T-helper 2 cell (primary cell): Measurements from ENCODE around the gene AGFG2.
A peak's percentile ranks its signal among the peaks of the same experiment; 100 is the strongest.
"Not testable (repeated sequence)": the region's sequence is repeated elsewhere in the genome, so short reads cannot be mapped to it uniquely, and the experiment has no call there.

ENCODE experiments used
- DNase-seq, 5 experiments: peaks; one replicate each; pipeline versions ENCODE4 v3.0.0 to v3.0.0-alpha.2; 2012 to 2022
- total RNA-seq, 2 donors: gene quantifications; one replicate each; lab custom pipeline; 2026; lab: John Stamatoyannopoulos, UW

Gene AGFG2, protein sequence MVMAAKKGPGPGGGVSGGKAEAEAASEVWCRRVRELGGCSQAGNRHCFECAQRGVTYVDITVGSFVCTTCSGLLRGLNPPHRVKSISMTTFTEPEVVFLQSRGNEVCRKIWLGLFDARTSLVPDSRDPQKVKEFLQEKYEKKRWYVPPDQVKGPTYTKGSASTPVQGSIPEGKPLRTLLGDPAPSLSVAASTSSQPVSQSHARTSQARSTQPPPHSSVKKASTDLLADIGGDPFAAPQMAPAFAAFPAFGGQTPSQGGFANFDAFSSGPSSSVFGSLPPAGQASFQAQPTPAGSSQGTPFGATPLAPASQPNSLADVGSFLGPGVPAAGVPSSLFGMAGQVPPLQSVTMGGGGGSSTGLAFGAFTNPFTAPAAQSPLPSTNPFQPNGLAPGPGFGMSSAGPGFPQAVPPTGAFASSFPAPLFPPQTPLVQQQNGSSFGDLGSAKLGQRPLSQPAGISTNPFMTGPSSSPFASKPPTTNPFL
- 24.9 to 37.6 reads per million in 2 donors for total RNA-seq

DNA sequence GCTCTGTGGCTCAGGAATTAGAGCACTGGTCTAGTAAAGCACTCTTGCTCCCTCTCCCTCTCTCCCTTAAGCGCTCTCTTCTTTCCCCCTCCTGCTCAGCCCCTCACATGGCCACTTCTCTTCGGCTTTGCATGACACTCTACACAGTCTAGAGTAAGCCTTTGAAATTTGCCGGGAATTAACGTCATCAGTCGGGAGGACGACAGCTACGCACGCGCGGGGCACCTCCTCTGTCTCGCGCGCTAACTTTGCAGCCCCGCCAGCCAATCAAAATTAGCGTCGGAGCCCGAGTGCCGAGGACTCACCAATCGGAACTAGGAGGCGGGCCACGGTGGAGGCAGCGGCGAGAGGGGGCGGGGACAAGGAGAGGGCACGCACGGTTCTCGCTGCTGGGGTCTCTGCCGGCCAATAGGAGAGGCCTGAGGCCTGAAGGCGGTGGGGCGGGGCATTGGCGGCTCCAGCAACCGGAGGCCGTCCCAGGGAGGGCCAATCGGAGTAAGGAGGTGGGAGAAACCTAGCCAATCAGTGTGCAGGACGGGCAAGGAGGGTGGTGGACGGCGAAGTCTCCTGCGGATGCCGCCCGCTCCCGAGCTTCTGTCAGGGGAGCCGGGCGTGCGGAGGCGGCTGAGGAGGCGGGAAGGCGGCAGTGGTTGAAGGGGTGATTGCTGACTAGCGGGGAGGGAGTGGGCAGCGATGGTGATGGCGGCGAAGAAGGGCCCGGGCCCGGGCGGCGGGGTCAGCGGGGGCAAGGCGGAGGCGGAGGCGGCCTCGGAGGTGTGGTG is at the start of gene AGFG2:
Gene AGFG2, plus strand, starts transcription at position 550 of the 782 bp plus-strand sequence. Its CDS starts 144 bp downstream, at position 694.
- peak; percentile 100 for DNase-seq

DNA sequence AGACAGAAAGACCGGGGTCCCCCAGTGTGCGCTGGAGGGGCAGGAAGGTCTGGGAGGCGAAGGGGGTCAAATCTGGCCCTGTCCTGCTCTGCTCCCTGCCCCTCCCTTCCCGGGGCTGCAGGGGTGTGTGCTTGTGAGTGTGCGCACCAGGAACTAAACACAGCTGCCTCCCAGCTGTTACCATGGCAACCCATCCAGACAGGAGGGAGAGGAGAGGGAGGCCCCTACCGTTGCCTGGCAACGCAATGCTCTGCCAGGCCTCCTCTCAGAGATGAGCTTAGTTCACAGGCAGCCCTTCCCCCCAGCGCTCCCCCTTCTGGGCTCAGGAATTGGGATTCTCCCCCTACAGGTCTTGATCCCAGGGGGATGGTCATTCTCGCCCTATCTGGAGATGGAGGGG is 49.2 kb upstream of the AGFG2 start:
- DNase-seq = peak in 2 of 5 experiments; percentile 29 to 76

DNA sequence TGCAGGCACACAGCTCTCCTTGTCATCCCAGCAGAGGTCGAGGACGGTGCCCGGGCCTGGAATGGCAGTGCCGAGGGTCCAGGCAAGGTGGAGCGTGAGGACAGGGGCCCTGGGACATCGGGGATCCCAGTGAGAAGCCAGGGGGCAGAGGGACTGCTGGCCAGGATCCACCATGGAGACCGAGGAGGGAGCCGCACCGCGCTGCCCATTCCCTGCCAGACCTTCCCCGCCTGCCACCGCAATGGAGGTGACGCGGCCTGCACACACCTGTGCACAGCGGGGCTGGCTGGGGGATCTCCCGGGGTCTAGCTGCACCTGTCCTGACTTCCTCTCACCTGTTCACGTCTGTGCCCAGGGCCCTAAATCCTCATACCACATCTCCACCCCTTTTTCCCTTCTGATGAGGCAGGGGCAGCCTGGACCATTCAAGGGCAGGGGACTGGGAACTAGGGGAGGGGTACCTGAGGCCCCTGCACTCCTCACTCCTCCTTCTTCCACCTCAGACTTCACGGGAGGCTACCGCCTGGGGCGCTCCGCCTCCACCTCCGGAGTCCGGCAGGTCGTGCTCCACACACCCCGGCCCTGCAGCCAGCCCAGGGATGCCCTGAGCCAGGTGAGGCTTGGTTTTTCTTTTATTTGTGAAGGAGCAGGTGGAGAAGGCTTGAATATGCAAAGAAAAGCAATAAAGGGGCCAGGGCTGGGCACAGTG is 48.4 kb upstream of the AGFG2 start:
- DNase-seq = no peak

DNA sequence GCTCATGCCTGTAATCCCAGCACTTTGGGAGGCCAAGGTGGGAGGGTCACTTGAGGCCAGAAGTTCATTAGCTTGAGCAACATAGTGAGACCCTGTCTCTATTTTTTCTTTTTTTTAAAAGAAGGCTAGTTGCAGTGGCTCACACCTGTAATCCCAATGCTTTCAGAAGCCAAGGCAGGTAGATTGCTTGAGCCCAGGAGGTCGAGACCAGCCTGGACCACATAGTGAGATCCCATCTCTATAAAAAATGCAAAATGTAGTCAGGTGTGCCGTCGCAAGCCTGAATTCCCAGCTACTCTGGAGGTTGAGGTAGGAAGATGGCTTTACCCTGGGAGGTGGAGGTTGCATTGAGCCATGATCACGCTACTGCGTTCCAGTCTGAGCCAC is 47.8 kb upstream of the AGFG2 start:
- no peak for DNase-seq

DNA sequence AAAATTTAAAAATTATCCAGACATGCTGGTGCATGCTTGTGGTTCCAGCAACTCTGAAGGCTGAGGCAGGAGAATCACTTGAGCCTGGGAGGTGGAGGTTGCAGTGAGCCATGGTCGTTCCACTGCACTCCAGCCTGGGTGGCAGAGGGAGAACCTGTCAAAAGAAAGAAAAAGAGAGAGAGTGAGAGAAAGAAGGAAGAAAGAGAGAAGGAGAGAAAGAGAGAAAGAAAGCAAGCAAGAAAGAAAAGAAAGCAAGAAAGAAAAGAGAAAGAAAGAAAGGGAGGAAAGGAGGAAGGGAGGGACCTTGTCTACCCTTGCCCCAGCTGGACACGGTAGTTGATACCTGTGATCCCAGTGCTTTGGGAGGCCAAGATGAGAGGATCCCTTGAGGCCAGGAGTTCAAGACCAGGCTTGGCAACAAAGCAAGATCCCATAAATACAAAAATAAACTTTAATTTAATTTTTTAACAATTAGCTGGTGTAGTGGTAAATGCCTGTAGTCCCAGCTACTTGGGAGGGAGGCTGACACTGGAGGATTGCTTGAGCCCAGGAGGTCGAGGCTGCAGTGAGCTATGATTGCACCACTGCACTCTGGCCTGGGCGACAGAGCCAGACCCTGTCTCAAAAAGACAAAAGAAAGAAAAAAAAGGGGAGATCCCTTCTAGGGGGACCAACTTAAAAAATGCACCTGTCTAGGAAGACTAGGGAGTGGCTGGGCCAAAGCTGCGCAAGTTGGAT is 46.1 kb upstream of the AGFG2 start:
- DNase-seq = no peak

DNA sequence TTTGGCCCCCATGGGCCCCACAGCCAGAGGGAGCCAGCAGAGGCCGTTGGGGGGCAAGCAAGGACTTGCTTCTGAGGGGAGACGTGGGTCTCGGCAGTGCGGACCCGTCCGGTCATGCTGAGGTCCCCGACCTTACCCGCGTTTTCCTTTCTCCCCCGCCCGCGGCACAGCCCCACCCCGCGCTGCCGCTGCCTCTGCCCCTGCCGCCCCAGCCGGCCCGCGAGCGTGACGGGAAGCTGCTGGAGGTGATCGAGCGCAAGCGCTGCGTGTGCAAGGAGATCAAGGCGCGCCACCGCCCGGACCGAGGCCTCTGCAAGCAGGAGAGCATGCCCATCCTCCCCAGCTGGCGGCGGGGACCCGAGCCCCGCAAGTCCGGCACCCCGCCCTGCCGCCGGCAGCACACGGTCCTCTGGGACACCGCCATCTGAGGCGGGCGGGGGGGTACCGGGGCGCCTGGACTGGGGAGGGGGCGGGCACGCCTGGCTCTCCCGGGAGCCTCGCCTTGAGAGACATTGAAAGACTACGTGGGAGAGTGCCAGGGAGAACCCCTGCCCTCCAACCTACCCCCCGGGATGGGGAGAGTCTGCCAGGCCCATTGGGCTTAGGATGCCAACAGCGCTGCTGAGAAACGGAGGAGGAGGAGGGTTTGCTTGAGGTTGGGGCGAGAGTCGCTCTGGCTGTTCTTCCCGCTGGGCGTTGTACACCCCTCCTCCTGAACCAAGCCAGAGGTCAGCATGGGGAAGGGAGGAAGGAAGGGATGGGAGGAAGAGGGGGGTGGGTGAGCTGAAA is 45.3 kb upstream of the AGFG2 start:
- DNase-seq = peak in 3 of 5 experiments; percentile 36 to 74 (median 41)

DNA sequence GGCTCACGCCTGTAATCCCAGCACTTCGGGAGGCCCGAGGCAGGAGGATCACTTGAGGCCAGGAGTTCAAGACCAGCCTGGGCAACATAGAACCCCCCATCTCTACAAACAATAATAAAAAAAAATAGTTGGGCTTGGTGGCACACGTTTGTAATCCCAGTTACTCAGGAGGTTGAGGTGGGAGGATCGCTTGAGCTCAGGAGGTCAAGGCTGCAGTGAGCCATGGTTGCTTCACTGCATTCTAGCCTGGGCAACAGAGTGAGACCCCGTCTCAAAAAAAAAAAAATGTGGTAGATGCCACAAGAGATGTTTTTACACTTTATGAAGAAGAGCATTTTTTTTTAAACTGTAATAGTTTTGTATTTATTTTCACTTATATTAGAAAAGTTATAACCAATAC is 42.5 kb upstream of the AGFG2 start:
- DNase-seq = no peak

DNA sequence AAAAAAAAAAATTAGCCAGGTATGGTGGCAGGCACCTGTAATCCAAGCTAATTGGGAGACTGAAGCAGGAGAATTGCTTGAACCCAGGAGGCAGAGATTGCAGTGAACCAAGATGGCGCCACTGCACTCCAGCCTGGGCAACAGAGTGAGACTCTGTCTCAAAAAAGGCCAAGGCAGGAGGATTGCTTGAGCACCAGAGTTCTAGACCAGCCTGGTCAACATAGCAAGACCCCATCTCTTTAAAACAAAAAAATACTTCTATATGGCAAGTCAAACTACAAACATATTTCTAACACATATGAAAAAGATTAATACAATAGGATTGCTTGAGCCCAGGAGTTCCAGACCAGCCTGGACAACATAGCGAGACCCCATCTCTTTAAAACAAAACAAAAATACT is 38.3 kb upstream of the AGFG2 start:
- DNase-seq = not testable (repeated sequence)

DNA sequence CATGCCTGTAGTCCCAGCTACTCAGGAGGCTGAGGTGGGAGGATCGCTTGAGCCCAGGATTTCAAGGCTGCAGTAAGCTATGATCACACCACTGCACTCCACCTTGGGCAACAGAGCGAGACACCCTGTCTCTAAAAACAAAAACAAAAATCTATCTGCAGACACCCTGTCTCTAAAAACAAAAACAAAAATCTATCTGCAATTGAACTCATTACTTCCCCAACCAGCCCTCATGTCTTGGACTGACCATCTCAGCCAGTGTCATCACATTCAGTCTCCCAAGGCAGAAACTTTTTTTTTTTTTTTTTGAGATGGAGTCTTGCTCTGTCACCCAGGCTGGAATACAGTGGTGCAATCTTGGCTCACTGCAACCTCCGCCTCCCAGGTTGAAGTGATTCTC is 35.0 kb upstream of the AGFG2 start:
- not testable (repeated sequence) for DNase-seq

DNA sequence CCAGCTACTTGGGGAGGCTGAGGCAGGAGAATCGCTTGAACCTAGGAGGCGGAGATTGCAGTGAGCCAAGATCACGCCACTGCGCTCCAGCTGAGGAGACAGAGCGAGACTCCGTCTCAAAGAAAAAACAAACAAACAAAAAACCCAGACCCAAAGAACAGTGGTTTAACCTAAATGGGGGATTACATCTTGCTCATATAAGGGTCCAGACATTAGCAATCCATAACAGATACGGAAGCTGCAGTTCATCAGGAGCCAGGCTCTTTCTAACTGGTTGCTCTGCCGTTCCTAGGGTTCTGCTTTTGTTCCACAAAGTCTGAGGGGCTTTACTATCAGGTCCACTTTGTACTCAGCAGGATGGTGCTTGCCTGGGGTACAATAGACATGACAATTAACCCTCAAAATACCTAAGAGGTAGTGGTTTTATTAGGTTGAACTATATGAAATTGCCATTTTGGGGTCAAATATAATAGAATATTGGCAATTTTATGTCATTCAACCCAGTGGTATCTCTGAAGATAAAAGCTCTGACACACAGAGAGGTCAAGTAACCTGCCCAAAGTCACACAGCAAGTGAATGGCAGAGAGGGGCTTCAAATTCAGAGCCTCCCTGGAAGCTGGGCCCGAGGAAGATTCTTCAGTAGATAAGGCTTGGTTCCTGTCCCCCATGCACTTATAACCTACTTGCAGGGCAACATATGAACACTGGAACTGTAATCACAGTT is 34.0 kb upstream of the AGFG2 start:
- DNase-seq = no peak

DNA sequence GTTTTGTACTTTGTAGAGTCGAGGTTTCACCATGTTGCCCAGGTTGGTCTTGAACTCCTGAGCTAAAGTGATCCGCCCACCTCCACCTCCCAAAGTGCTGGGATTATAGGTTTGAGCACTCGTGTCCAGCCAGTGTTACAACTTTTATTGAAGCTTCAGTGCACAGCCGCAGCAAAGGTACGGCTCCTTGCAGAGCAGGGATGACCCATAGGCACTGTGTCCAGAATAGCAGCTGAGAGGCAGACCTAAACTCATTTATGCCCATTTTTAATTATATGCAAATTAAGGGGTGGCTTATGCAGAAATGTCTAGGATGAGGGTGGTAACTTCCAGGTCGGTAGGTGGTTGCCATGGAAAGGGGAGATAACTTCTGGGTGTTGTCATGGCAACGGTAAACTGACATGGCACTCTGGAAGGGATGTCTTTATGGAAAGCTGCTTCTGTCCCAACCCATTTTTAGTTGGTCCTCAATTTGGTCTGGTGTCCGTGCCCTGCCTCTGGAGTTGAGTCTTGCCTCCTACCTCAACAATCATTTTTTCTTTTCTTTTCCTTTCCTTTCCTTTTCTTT is 32.6 kb upstream of the AGFG2 start:
- DNase-seq = no peak

DNA sequence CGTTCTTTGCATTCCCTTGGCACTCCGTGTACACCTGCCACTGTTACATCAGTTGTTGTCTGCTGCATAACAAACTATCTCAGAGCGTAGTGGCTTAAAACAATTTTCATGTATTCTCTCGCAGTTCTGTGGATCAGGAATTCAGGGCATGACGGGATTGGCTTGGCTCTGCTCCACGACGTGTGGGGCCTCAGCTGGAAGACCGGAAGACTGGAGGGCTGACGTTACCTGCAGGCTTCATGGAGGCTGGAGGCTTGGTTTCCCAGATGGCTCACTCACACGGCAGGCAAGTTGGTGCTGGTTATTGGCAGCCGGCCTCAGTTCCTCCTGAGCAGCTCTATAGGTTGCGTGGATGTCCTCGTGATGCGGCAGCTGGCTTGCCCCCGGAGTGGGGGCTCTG is 29.8 kb upstream of the AGFG2 start:
- DNase-seq = no peak

DNA sequence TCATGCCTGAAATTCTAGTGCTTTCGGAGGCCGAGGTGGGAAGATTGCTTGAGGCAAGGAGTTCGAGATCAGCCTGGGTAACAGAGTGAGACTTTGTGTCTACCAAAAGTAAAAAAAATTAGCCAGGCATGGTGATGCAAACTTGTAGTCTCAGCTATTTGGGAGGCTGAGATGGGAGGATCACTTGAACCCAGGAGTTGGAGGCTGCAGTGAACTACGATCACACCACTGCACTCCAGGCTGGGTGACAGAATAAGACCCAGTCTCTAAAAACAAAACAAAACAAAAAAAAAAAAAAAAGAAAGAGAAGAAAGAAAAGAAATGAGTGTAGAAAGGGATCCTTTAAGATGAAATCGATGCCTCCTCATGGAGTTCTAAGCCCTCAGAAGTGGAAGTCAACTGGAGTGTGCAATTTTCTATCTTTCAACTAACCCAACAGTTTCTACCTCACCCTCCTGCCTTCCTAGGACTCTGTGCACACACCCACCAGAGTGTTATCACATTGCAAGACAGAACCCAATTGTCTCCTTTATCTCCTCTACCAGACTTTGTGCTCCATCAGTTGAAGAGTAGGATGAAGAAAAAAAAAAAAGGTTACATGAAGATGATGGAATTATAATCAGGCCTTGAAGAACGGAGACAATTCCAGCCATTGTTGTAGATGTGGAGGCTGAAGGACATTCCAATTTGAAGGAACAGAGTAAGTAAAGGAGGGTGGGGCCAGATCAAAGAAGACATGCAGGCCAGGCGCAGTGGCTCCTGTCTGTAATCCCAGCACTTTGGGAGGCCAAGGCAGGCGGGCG is 28.4 kb upstream of the AGFG2 start:
- no peak for DNase-seq

DNA sequence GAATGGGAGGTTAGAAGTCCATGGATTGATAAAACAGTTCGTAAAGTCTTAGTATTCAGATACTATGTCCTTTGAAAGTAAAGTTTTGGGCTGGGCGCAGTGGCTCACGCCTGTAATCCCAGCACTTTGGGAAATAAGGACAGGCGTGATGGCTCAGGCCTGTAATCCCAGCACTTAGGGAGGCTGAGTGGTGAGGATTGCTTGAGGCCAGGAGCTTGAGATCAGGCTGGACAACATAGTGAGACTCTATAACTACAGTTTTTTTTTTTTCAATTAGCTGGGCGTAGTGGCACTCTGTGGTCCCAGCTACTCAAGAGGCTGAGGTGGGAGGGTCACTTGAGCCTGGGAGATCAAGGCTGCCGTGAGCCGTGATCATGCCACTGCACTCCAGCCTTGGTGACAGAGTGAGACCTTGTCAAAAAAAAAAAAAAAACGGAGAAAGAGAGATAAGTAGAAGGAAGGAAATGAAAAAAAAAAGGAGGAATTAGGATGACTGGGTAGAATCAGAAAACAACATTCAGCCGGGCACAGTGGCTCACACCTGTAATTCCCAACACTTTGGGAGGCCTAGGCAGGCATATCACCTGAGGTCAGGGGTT is 25.7 kb upstream of the AGFG2 start:
- no peak for DNase-seq

DNA sequence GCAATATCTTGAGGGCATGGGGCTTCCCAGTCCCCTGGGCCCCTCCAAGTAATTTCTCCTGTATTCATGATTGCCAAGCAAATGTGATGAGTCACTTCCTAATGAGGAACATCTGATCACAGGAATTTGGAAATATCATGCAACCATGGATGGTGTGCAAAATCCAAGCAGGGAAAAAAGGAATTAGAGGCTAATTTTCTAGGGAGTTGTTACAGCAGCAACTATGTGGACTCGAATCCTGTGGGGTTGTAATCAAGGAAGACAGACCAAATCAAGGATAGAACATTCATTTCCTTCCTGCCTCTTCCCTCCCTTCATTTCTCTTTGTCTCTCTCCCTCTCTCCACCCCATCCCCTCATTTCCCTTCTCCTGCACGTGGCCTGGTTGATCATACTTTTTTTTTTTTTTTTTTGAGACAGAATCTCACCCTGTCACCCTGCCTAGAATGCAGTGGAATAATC is 23.9 kb upstream of the AGFG2 start:
- no peak for DNase-seq

DNA sequence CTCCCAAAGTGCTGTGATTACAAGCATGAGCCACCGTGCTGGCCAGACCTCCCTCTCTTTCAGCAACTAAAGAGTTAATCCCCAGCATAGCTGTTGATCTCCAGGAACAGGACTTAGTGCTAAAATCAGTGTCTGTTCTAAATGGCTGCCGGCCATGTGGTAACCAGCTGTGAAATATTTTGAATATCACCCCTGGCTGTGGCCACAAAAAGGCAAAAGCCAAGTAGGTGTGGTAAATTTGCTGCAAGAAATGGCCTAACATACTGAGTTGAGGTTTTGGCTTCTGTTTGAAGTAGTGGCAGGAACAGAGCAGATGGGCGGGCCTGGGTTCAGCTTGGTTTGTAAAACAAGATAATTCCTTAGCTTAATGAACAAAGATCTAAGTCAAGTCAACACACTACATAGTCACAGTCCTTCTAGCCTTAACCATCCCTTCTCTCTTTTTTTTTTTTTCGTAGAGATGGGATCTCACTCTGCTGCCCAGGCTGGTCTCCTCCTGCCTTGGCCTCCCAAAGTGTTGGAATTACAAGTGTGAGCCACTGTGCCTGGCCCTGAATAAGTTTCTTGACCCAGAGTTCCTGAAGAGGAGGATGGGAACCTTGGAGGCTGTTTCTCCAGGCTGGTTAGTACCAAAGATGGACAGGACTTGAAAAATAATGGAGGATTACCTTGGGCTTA is 22.7 kb upstream of the AGFG2 start:
- DNase-seq = peak in 3 of 5 experiments; percentile 39 to 87 (median 69)

DNA sequence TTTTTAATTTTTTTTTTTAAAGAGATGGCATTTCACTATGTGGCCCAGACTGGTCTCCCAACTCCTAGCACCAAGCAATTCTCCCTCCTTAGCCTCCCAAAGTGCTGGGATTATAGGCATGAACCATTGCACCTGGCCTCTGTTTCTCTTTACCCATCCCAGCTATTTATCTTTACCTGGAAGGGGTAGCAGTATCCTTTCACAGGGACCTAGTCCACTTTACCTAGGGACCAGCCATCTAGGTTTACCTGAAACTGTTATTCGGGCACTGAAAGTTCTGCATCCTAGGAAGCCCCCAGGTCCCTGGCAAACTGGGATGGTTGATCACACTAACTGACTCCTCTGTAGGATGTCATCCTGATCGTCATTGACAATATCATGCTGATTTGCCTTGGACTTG is 21.7 kb upstream of the AGFG2 start:
- DNase-seq = no peak

DNA sequence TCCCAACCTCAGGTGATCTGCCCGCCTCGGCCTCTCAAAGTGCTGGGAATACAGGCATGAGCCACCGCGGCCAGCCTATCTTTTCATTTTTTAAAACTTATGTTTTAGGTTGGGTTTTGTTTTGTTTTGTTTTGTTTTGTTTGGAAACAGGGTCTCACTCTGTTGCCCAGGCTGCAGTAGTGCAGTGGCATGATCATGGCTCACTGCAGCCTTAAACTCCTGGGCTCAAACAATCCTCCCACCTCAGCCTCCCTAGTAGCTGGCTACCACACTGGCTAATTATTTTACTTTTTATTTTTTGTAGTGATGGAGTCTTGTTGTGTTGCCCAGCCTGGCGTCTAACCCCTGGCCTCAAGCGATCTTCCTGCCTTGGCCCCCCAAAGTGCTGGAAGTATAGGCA is 19.4 kb upstream of the AGFG2 start:
- no peak for DNase-seq
